ENCODE results near the gene FAM120B.

GRCh38 chr6:170301184-170301583 is 5.4 kb upstream of the FAM120B start:
- TF ChIP-seq CTCF (conservative IDR thresholded peaks at IDR 0.05 in 1 of 2, IDR thresholded peaks at IDR 0.05 in 1 of 2; ENCODE audit: low read depth in 1 of 2, low read length in 2 of 2) = no peak
- TF ChIP-seq EZH2 (IDR thresholded peaks at IDR 0.05; ENCODE audit: low read length, missing control alignments) = no peak
